GM18870 (cell line): ENCODE results near the gene MAT2A.
"Not testable (repeated sequence)": the region's sequence is repeated elsewhere in the genome, so short reads cannot be mapped to it uniquely, and the experiment has no call there.

Experiments used
- ATAC-seq: cut with Tn5 transposase; IDR thresholded peaks from one replicate; pipeline ENCODE4 v1.9.1; 2021; ENCODE audit warnings: moderate library complexity; ENCODE audit not compliant: unreplicated experiment

The MAT2A gene

DNA sequence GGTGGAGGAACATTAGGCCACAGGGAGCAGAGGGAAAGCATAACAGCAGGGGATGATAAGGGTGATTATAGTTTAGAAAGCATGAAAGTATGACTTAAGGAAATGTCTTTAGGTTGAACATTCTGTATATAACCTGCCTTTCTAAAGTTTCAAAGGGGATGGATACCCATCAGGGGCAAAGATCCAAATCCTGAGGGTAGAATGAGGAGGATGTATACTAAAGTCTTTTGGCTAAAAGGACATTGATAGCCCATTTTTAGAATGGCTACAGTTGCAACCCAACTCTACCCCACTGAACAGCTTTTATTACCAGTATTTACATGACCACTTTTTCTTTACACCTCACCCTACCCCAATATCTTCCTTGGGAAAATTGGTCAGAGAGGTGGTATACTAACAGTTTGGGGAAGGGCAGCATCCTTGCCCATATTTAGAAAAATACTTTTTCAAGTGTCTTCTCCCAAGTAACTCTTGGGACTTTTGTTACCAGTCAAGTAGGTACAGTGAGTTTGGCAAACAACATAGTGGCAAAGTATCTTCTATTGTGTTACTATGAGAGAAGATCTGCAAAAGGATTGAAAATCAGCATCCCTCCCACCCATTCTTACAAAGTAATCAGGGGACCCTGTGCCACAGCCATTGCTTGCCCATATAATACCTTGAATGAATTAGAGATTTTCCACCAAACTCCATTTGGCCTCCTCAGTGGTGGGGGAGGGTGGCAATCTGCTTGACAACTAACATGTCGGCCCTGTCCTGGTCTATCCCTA, 8.3 kb downstream of the MAT2A start:
- ATAC-seq: no peak

DNA sequence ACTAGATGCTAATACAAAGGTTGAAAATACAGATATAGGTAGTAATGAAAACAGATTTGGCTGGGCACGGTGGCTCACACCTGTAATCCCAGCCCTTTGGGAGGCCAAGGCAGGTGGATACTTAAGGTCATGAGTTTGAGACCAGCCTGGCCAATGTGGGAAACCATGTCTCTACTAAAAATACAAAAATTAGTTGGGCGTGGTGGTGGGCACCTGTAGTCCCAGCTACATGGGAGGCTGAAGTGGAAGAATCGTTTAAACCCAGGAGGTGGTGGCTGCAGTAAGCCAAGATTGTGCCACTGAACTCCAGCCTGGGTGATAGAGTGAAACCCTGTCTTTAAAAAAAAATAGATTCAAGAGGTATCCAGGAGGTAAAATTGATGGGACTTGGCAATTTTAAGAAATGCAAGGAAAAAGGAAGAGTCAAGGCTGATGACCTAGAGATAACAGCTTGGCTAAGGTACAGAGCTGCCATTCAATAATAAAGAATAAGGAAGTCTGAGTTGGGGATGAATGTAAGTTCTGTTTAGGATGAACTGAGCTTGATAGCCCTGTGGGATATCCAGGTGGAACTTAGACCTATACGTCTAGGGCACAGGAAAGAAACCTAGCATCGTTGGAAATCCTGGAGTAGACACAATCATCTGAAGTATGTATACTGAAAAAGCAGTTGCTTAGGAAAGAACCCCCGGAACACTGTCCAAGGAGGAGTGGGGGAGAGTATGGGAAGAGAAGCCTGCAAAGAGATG, 9.1 kb downstream of the MAT2A start:
- no peak for ATAC-seq

DNA sequence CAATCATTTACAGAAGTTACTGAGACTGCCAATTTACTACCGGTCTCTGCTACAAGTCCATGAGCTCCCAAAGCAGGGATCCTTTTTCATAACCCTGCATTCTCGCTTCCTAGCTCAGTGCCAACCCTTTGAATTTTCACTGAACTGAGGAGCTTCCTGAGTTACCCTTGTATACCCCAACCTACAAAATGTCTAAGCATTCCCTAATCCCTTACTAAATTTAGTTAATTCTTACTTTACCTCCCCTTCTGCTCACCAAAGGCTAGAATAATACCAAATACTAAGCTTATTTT, 9.6 kb downstream of the MAT2A start:
- no peak for ATAC-seq

DNA sequence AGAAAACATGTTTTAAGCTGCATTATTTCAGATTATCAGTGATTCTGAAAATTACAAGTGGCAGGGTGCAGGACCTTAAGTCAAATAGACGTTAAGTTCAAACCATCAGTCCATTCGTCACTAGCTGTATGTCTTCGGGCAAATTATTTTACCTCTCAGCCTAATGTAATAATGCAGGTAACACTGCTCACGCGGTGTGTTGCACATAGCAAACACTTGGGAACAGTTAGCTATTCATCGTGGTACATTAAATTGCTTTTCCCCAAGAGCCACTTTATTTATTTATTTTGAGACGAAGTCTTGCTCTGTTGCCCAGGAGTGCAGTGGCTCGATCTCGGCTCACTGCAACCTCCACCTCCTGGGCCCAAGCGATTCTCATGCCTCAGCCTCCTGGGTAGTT, 10.1 kb downstream of the MAT2A start:
- ATAC-seq: no peak

DNA sequence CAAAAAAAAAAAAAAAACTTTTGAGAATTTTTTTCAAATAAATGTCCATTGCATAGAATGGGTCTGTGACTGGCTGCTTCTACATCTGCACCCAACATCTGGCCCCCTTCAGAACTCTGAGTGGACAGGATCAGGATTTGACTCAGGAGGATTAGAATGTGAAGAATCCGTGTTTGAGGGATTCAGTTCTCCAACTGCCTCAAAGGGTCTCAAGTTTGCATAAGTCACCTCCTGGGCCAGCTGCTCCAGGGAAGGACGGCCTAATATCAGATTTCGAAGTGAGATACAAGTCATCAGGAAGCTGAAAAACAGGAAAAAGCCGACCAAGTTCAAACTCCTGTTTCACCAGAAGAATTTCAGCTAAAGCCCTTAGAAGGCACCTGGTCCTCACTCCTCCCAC, 10.9 kb downstream of the MAT2A start:
- no peak for ATAC-seq

DNA sequence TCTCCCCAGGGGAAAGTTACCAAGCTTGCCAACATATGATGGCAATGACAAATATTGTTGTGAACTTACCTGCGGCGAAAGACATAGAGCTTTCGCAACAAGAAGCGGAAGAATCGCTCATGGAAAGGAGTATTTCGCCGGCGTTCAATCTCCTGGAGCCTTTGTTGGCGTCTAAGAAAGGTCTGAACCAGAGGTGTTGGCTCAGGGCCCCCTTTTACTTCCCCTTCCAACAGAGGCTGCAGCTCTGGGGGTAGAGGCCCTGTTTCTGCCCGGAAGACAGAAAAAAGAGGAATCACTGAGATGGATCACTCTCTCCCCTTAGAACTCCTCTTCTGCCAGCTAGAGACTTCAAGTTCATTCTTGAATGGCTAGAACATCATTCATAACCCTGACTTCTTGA, 11.5 kb downstream of the MAT2A start:
- ATAC-seq: no peak

DNA sequence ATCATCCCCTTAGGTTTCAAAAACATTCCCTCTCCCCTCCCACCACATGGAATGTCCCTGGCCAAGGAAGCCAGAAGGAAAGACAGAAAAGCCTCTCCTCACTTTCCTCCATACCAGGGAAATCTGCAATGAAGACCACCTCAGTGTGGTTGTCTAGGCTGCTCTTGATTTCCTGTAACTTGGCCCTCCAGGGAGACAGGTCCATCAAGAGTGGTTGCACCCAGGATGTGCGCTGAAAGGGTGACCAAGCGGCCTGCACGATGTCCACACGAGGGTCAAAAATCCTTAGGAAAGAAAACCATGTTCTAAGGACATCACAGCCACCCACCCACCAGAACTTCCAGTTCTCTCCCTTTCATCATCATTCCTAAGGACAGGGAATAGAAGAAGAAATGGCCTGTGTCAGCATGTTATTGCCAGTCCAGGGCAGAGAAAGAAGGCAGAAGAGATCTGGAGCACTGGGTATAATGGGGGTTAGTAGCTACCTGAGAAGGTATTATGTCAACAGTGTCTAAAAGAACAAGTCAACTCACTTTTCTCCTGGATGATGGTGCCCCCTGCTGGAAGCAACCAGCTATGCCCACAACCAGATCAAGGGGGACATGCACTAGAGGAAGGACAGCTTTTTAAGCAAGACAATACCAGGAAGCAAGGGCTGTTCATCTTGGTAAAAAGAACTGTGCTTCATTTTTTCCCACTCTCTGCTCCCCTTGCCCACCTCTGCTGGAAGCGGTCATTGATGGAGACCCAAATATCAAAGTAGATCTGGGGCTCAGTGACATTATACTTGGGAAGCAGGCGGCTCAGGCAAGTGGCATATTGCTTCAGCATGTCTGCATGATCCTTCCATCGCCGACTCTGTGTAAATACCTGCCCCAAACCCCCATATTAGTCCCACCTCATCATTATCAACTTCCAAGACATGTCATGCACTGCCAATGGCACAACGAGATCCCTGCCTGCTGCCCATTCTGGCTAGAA, 13.0 kb downstream of the MAT2A start:
- ATAC-seq: peak; percentile 78

DNA sequence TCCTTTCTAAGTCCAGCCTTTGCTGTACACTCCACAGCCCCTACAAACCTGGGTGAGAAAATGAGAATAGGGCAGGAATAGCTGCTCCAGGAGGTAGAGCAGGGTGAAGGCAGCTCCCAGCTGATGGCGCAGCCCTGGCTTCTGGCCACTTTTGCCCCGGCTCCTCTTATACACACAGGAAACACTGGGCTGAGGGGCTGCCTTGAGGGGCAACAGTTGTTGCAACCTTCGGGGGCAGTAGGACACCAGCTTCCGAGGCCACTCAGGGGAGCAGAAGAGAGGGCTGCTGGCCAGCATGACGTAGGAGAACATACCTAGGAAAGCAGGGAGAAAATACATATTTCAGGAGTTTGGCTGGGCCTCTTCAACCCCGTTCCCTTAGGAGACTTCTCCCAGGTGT, 14.2 kb downstream of the MAT2A start:
- no peak for ATAC-seq

DNA sequence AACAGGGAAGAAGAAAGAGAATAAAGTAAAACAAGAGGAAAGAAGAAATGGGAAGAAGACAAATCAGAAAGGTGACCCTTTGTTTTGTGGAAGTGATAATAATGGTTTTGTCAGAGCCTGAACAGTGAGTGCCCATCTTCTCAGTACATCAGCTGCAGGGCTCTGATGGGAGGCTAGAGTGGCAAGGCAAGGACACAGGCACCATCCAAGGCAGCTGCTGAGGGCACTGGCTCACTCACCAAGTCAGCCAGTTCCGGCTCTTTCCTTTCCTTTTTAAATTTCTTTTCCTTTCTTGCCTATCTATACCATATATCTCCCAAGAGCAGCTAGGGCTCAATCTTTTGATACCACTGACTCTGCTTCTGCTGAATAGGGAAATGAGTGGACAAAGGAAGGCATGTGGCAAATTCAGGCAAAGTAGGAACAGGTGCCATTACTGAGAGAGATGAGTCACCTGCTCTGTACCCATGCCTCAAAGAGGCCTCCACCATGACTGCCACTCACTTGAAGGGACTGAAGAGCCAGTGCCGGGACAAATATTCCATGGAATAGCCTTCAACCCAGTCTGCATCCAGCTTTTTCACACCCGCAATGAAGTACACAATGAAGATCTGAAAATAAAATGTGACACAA, 16.1 kb downstream of the MAT2A start:
- ATAC-seq: no peak

DNA sequence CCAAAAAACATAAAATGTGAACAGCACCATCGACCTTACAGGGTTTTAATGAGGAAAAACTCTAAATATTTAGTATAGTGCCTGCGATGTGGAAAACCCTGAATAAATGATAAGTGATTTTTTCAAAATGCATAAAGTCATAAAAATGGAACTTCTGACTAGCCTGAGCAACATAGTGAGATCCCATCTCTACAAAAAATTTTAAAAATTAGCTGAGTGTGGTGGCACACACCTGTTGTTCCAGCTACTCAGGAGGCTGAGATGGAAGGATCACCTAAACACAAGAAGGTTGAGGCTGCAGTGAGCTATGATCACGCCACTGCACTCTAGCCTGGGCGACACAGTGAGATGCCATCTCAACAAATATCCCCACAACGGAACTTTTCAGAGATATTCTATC, 18.2 kb downstream of the MAT2A start:
- no peak for ATAC-seq

DNA sequence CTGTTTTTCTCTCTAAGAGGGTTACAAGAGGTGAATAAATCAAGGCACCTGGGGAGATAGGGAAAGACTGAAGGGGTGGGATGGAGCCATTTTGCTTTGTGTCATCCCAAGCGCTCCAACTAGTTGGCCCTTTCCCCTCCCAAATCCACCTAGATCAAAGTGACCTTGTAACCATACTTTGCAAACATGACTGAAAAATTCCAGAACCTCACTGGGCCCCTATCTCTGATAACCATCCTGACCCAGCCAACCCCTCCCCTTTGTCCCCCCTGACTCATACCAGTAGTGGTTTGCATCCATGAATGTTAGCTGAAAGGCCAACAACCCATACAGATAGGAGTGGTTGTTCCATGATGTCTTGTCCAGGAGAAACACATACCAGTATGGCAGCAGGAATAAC, 19.2 kb downstream of the MAT2A start:
- ATAC-seq: no peak

DNA sequence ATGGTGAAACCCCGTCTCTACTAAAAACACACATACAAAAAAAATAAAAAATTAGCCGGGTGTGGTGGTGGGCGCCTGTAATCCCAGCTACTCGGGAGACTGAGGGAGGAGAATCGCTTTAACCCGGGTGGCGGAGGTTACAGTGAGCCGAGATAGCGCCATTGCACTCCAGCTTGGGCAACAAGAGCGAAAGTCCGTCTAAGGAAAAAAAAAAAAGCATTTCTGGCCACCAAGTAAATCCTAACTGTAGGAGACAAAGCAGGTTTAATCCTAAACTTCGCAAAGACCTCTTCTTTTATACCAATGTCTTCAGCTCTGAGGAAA, 21.4 kb downstream of the MAT2A start:
- not testable (repeated sequence) for ATAC-seq

DNA sequence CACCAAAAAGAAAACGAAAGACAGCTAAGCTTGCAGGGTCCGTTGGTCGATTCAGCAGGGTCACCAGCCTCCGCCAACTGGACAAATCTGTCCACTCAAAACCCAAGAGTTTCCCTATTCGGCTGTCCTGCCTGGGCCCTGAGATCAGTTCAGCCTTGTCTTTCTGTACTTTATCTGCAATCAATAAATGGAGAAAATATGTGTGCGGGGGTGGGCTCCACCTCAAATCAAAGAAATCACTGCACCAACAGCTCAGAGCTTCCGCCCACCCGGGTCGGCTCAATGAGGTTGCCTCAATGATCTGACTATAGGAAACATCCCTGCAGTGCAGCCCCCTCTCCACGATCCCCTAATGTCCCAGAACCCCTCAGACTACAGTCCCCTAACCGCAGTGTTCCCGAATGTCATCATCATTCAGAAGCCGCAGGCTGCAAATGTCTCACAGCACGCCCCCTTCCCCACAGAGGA, 21.9 kb downstream of the MAT2A start:
- ATAC-seq: no peak

DNA sequence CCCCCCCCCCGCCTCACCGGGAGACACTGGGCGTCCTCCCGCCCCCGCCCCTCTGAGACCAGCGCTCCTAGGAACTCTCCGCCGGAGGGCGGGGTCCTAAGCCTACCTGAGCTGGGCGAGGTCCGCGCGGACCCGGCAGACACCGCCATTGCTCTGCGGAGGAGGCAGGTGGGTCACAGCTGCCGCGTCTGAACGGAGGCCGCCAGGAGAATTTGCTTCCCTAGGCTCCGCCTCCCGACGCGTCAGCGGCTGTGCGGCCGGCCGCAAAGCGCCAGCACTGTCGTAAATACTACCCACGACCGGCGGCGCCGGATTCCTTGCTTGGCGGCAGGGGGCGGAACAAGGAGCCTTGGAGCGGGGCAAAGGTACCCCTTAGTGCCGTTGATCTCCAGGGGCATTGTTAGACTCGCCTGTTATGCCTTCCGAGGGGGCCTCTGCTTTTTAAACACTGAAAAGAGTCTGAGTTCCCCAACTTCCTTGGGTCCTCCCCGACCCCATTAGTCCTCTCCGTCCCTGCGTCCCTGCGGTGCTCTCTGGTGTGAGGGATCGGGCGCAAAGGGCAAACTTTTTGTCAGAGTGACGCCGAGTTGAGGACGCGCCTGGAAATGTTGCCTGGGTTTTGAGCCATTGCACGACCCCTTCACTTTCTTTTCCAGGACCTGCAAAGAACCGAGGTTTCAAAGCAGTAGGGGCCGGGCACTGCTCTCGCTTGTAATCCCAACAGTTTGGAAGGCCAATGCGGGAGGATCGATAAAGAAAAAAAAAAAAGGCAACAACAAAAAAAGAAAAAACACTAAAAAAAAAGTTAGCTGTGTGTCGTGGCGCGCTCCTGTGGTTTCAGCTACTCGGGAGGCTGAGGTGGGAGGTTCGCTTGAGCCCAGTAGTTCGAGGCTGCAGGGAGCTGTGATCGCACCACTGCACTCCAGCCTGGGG, 22.6 kb downstream of the MAT2A start, which contains the start of gene GGCX:
GGCX (minus strand) TSS at position 214 of the 933 bp plus-strand sequence; CDS start at position 149, 65 bp downstream.
- ATAC-seq: peak; percentile 69

DNA sequence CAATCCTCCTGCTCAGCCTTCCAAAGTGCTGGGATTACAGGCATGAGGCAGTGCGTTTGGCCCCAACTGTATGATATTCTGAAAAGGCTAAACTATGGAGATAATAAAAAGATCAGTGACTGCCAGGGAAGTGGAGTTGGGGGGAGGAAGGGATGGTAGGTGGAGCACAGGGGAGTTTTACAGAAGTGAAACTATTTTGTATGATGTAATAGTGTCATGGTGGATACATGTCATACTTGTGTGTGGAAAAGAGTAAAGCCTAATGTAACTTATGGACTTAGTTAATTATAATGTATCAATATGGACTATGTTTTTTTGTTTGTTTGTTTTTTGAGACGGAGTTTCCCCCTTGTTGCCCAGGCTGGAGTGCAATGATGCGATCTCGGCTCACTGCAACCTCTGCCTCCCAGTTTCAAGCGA, 25.2 kb downstream of the MAT2A start:
- no peak for ATAC-seq

DNA sequence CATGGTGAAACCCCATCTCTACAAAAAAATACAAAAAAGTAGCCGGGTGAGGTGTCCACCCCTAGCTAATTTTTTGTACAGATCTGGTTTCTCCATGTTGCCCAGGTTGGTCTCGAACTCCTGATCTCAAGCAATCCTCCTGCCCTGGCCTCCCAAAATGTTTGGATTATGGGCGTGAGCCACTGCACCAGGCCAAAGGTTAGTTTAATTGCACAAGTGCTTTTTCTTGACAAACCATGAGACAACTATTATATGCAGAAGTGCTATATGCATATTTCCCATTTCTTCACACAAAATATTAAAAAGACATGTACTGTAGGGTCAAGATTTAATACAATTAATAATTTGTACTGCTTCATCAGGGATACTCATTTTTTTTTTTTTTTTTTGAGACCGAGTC, 27.3 kb downstream of the MAT2A start:
- ATAC-seq: no peak

DNA sequence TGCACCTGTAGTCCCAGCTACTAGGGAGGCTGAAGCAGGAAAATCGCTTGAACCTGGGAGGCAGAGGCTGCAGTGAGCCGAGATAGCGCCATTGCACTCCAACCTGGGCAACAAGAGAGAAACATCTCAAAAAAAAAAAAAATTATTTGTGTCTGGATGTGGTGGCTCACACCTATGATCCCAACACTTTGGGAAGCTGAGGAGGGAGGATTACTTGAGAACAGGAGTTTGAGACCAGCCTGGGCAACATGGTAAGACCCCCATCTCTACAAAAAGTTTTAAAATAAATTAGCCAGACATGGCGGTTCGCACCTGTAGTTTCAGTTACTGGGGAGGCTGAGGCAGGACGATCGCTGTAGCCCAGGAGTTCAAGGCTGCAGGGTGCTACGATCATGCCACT, 36.8 kb downstream of the MAT2A start:
- ATAC-seq: no peak

DNA sequence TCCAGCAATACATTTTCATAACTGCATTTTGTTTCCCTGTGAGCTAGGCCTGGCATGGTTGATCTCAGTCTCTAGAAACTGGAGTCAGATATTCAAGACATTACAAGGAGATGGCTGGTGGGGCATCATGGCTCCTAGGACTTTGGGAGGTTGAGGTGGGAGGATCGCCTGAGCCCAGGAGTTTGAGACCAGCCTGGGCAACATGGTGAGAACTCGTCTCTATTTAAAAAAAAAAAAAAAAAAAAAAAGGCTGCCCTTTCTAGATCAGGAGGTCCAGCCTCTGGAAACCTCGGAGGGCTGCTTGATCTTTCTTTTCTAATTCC, 38.1 kb downstream of the MAT2A start:
- ATAC-seq: no peak

DNA sequence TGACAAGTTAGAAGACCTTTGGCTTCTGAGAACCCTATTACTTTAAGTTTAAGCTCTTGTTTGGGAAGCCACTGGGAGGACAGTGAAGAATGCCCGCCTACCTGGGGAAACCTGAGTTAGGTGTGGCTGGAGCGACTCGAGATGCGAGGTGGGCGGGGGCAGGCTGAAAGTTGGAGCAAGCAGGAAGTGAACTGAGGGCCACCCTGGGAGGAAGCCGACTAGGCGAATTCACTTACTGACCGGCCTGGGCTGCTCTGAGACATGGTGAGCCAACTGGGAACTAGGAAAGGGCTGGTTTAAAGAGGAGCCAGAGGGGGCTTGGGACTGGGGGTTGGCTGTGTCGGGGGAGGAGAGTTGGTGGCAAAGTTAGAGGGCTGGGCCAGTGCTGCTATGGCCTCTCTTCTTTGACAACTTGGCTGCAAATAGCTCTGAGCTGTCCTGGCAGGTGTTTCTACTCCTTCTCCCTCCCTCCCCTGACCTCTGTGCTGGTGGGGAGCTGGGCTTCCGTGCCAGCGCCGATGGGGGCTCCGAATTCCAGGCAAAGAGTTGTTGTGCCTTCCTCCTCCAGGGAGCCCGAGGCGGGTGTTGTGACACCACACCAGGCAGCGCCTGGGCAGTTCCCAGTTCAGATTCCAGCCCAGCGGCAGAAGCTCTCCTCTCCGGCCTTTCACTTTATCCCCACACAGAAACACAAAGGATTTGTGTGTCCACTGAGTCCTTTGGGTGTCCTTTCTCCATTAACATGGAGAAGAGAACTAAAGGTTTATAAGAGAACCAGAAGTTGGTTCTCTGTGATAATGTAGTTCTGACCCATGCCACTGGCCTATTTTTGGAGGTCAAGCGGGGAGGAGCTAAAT, 38.6 kb downstream of the MAT2A start, which contains the start of gene VAMP8:
VAMP8 (plus strand) TSS at position 201 of the 857 bp plus-strand sequence; CDS start at position 262, 61 bp downstream.
- peak; percentile 59 for ATAC-seq
